ENCODE data around the gene ANXA8. TPM values are rescaled to one million over a fixed set of nuclear protein-coding genes. Genes with fewer than 3 reads are reported as not detected.
"Not testable (repeated sequence)": the region's sequence is repeated elsewhere in the genome, so short reads cannot be mapped to it uniquely, and the experiment has no call there.

Gene ANXA8
- total and polyA plus RNA-seq, 5 donors from 2014 or later = not detected

DNA sequence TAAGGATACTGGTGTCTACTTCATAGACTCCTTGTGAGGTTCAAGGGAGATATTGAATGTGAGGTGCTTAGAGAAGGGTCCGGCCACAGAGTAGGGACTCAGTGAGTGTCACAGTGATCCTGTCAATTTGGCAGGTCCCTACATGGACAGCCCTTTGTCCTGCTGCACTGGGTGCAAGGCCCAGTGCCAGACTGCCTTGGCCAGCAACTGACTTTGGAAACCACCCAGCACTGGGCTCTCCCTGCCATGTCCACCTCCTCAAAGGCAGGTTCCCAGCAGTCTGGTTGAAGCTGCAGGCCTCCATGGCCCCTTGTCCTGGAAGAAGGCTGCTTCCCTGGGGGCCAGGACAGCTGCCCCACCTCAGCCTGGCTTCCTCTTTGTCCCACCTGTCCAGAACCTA, 1.5 kb downstream of the ANXA8 start:
- H3K9me3 Mint-ChIP-seq; ATAC-seq (ENCODE audit: low read depth in 2 of 2); H3K4me3 Mint-ChIP-seq; DNase-seq; H3K36me3 Mint-ChIP-seq; H3K27me3 ChIP-seq (ENCODE audit: control insufficient read depth, insufficient read depth, low read length); H3K27ac Mint-ChIP-seq; H3K27me3 Mint-ChIP-seq; H3K4me1 Mint-ChIP-seq; H3K36me3 ChIP-seq (ENCODE audit: control insufficient read depth, insufficient read depth, low read length); H3K27ac ChIP-seq (ENCODE audit: insufficient read depth, low read length, poor library complexity, severe bottlenecking); H3K4me3 ChIP-seq (ENCODE audit: low read depth, low read length); H3K9me3 ChIP-seq (ENCODE audit: control insufficient read depth in 2 of 2, low read length in 2 of 2); H3K4me1 ChIP-seq (ENCODE audit: control insufficient read depth, insufficient read depth, low read length, poor library complexity, severe bottlenecking): not testable (repeated sequence)

DNA sequence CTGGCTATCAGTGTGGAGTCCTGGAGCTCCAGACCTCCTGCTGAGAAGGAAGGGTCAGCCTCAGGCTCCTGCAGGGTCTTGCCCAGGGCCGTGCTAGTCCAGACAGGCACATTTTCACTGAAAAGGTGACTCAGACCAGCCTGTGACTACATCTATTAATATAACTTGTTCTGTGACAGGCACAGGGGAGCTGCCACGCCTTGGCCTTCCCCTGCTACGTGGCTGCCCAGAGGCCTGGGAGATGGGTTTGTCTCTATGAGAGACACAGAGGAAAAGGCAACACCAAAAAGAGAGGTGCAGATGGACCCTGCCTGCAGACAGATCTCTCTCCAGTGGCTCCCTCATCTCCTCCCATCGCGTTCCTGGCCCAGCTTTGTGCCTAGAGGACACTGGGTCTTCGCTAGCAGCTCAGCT, 2.1 kb downstream of the ANXA8 start:
- H3K36me3 Mint-ChIP-seq; H3K27ac ChIP-seq (ENCODE audit: insufficient read depth, low read length, poor library complexity, severe bottlenecking); ATAC-seq (ENCODE audit: low read depth in 2 of 2); H3K27ac Mint-ChIP-seq; H3K4me1 Mint-ChIP-seq; H3K27me3 ChIP-seq (ENCODE audit: control insufficient read depth, insufficient read depth, low read length); DNase-seq; H3K9me3 Mint-ChIP-seq; H3K36me3 ChIP-seq (ENCODE audit: control insufficient read depth, insufficient read depth, low read length); H3K4me3 Mint-ChIP-seq; H3K4me1 ChIP-seq (ENCODE audit: control insufficient read depth, insufficient read depth, low read length, poor library complexity, severe bottlenecking); H3K9me3 ChIP-seq (ENCODE audit: control insufficient read depth in 2 of 2, low read length in 2 of 2); H3K27me3 Mint-ChIP-seq; H3K4me3 ChIP-seq (ENCODE audit: low read depth, low read length): not testable (repeated sequence)

DNA sequence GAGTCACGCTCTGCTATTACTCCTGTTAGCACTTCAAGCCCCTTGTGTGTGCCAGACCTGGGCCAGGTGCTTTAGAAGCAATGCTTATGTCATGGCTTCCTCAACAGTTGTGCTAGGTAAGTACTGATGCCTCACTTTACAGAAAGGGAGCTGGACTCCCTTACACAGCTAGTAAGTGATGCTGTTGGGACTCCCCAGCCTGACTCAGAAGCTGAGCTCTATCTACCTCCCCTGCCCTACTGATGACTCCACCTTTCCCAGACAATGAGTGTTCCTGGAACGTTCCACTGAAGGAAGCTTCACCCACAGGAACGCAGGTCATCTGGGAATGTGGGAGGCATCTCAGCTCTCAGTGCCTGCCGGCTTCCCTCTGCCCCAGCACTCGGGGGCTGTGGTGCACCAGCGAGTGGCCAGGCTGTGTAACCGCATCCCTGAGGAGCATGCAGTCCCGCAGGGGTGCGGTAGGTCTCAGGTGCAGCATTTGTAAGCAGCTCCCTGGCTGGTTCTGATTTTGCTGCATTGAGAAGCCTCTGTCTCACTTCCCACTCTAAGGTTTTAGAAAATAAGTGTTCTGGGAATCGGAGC, 2.6 kb downstream of the ANXA8 start:
- not testable (repeated sequence) for H3K27ac Mint-ChIP-seq; H3K27me3 Mint-ChIP-seq; H3K4me1 ChIP-seq (ENCODE audit: control insufficient read depth, insufficient read depth, low read length, poor library complexity, severe bottlenecking); H3K4me1 Mint-ChIP-seq; H3K36me3 Mint-ChIP-seq; H3K4me3 ChIP-seq (ENCODE audit: low read depth, low read length); DNase-seq; H3K36me3 ChIP-seq (ENCODE audit: control insufficient read depth, insufficient read depth, low read length); H3K9me3 ChIP-seq (ENCODE audit: control insufficient read depth in 2 of 2, low read length in 2 of 2); H3K4me3 Mint-ChIP-seq; ATAC-seq (ENCODE audit: low read depth in 2 of 2); H3K9me3 Mint-ChIP-seq; H3K27ac ChIP-seq (ENCODE audit: insufficient read depth, low read length, poor library complexity, severe bottlenecking); H3K27me3 ChIP-seq (ENCODE audit: control insufficient read depth, insufficient read depth, low read length)

DNA sequence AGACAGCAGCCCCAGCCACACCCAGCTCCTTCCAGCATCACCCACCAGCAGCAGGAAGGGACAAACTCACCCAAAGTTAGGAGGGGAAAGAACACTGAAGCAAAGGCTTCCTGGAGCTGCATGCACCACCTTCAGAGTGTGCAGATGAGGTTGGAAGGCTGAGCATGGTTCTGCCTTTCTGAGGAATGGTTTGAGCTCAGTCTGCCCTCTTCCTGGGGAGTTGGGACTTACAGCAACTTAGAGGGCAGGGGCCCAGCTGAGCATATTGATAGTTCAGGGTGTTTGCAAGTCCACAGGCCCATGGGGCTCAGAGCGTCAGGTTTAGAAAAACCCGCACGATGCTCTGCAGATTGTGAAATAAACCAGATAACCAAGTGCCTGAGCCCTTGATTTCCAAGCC, 3.8 kb downstream of the ANXA8 start:
- H3K27me3 Mint-ChIP-seq; H3K36me3 ChIP-seq (ENCODE audit: control insufficient read depth, insufficient read depth, low read length); H3K27ac ChIP-seq (ENCODE audit: insufficient read depth, low read length, poor library complexity, severe bottlenecking); H3K9me3 Mint-ChIP-seq; H3K4me1 ChIP-seq (ENCODE audit: control insufficient read depth, insufficient read depth, low read length, poor library complexity, severe bottlenecking); H3K4me1 Mint-ChIP-seq; H3K36me3 Mint-ChIP-seq; ATAC-seq (ENCODE audit: low read depth in 2 of 2); H3K4me3 ChIP-seq (ENCODE audit: low read depth, low read length); H3K27ac Mint-ChIP-seq; H3K27me3 ChIP-seq (ENCODE audit: control insufficient read depth, insufficient read depth, low read length); H3K9me3 ChIP-seq (ENCODE audit: control insufficient read depth in 2 of 2, low read length in 2 of 2); DNase-seq; H3K4me3 Mint-ChIP-seq: not testable (repeated sequence)

DNA sequence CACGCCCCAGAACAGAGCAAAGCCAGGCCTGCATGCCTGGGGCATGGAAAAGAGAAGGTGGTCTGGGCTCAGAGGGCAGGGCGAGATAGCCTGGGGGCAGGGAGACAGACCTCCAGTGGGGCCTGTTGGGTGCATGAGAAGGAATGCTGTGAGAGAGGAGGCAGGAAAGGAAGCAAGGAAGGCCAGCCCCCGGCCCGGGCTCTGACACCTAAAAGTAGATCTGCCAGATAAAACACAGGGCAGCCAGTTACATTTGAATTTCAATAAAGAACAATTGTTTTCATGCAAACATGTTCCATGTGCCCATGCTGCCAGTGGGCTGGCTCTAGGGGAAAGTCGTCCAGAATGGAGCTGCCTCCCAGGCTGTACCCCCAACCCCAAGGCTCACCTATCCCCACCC, 5.8 kb downstream of the ANXA8 start:
- not testable (repeated sequence) for H3K27ac Mint-ChIP-seq; H3K27me3 ChIP-seq (ENCODE audit: control insufficient read depth, insufficient read depth, low read length); H3K27ac ChIP-seq (ENCODE audit: insufficient read depth, low read length, poor library complexity, severe bottlenecking); H3K4me1 Mint-ChIP-seq; H3K9me3 Mint-ChIP-seq; H3K36me3 ChIP-seq (ENCODE audit: control insufficient read depth, insufficient read depth, low read length); ATAC-seq (ENCODE audit: low read depth in 2 of 2); H3K4me3 ChIP-seq (ENCODE audit: low read depth, low read length); H3K4me1 ChIP-seq (ENCODE audit: control insufficient read depth, insufficient read depth, low read length, poor library complexity, severe bottlenecking); H3K36me3 Mint-ChIP-seq; DNase-seq; H3K9me3 ChIP-seq (ENCODE audit: control insufficient read depth in 2 of 2, low read length in 2 of 2); H3K4me3 Mint-ChIP-seq; H3K27me3 Mint-ChIP-seq

DNA sequence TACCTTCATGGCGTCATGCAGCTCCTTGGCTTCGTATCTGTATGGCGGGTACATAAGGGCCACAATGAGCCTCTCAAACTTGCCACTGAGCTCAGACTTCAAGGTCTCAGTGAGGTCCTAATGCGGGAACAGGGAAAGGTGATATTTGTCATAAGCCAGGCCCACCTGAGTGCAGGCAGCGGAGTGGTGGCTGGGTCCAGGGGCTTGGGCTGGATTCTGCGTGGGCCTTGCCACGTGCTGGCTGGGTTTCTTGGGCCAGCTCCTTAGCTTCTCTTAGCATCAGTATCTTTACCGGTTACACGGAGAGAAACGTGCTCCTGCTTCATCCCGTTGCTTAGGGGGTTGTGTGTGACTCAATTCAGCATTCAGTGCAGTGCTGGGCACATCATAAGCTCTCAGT, 6.8 kb downstream of the ANXA8 start:
- not testable (repeated sequence) for DNase-seq; H3K36me3 Mint-ChIP-seq; H3K4me1 Mint-ChIP-seq; H3K27ac Mint-ChIP-seq; H3K9me3 Mint-ChIP-seq; H3K27me3 Mint-ChIP-seq; H3K9me3 ChIP-seq (ENCODE audit: control insufficient read depth in 2 of 2, low read length in 2 of 2); H3K4me3 ChIP-seq (ENCODE audit: low read depth, low read length); H3K27me3 ChIP-seq (ENCODE audit: control insufficient read depth, insufficient read depth, low read length); H3K4me3 Mint-ChIP-seq; H3K36me3 ChIP-seq (ENCODE audit: control insufficient read depth, insufficient read depth, low read length); ATAC-seq (ENCODE audit: low read depth in 2 of 2); H3K27ac ChIP-seq (ENCODE audit: insufficient read depth, low read length, poor library complexity, severe bottlenecking); H3K4me1 ChIP-seq (ENCODE audit: control insufficient read depth, insufficient read depth, low read length, poor library complexity, severe bottlenecking)

DNA sequence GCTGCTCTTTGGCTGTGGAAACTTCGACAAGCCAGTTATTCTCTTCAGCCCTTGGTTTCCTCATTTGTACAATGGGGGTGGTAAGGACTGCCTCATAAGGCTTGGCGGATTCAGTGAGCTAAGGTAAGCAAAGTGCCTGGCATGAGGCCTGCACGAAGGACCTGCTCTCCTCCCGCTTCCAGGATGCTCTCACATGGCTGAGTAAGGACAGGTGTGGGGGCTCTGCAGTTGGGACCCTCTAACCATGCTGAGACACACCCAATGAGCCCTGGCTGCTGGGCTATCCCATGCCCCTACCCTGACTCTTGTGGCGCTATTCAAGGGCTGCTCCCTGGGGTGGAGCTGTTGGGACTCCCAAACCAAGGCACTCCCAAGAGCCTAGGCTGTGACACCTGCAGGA, 8.8 kb downstream of the ANXA8 start:
- H3K36me3 ChIP-seq (ENCODE audit: control insufficient read depth, insufficient read depth, low read length); H3K4me1 ChIP-seq (ENCODE audit: control insufficient read depth, insufficient read depth, low read length, poor library complexity, severe bottlenecking); ATAC-seq (ENCODE audit: low read depth in 2 of 2); DNase-seq; H3K4me3 Mint-ChIP-seq; H3K27me3 Mint-ChIP-seq; H3K27ac ChIP-seq (ENCODE audit: insufficient read depth, low read length, poor library complexity, severe bottlenecking); H3K4me3 ChIP-seq (ENCODE audit: low read depth, low read length); H3K36me3 Mint-ChIP-seq; H3K27ac Mint-ChIP-seq; H3K9me3 Mint-ChIP-seq; H3K27me3 ChIP-seq (ENCODE audit: control insufficient read depth, insufficient read depth, low read length); H3K9me3 ChIP-seq (ENCODE audit: control insufficient read depth in 2 of 2, low read length in 2 of 2); H3K4me1 Mint-ChIP-seq: not testable (repeated sequence)

DNA sequence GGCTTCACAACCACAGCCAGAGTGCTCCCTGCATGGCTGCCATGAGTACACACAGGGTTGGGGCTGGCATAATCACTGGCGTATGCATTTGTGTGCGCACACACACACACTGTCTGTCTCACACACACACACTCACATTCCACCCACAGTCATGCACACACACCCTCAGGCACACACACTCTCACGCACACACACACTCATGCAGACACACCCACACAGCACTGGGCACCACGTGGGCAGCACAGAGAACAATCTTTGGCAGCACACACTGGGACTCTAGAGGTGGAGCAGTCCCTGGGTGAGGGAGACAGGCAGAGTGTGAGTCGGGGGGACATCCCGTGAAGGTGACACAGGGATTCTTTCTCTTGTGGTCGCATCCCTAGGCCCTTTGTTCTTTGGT, 10.4 kb downstream of the ANXA8 start:
- not testable (repeated sequence) for H3K36me3 ChIP-seq (ENCODE audit: control insufficient read depth, insufficient read depth, low read length); H3K27ac ChIP-seq (ENCODE audit: insufficient read depth, low read length, poor library complexity, severe bottlenecking); H3K27me3 Mint-ChIP-seq; H3K4me3 Mint-ChIP-seq; H3K4me1 Mint-ChIP-seq; H3K9me3 ChIP-seq (ENCODE audit: control insufficient read depth in 2 of 2, low read length in 2 of 2); H3K27ac Mint-ChIP-seq; H3K36me3 Mint-ChIP-seq; H3K4me3 ChIP-seq (ENCODE audit: low read depth, low read length); H3K4me1 ChIP-seq (ENCODE audit: control insufficient read depth, insufficient read depth, low read length, poor library complexity, severe bottlenecking); H3K27me3 ChIP-seq (ENCODE audit: control insufficient read depth, insufficient read depth, low read length); DNase-seq; ATAC-seq (ENCODE audit: low read depth in 2 of 2); H3K9me3 Mint-ChIP-seq
